Nephron progenitor cell (in vitro differentiated cells): ENCODE measurements around the gene DMWD.
A peak's percentile ranks its signal among the peaks of the same experiment; 100 is the strongest.
"Not testable (repeated sequence)": the region's sequence is repeated elsewhere in the genome, so short reads cannot be mapped to it uniquely, and the experiment has no call there.

Source experiments
- DNase-seq: peaks from one replicate; pipeline ENCODE4 v3.0.0; 2021
- H3K27ac Mint-ChIP-seq: 2 replicates; pipeline ENCODE4 v1.8.0; 2021; ENCODE audit warnings: mild to moderate bottlenecking, moderate library complexity, mixed read lengths
- H3K27me3 Mint-ChIP-seq: 2 replicates; pipeline ENCODE4 v1.8.0; 2021; ENCODE audit warnings: mild to moderate bottlenecking, low read depth, mixed read lengths; ENCODE audit not compliant: poor library complexity
- H3K36me3 Mint-ChIP-seq: 2 replicates; pipeline ENCODE4 v1.8.0; 2021; ENCODE audit warnings: low read depth, mixed read lengths
- H3K4me1 Mint-ChIP-seq: 2 replicates; pipeline ENCODE4 v1.8.0; 2021; ENCODE audit warnings: mixed read lengths
- H3K4me3 Mint-ChIP-seq: 2 replicates; pipeline ENCODE4 v1.8.0; 2021; ENCODE audit warnings: mild to moderate bottlenecking, moderate library complexity, mixed read lengths
- H3K9me3 Mint-ChIP-seq: 2 replicates; pipeline ENCODE4 v1.8.0; 2021; ENCODE audit warnings: mild to moderate bottlenecking, moderate library complexity, mixed read lengths
- TF ChIP-seq, protein P1 (sequence below): fragments of 200-600 bp; sonication (generic); IDR thresholded peaks from 2 replicates; pipeline ENCODE4 v1.5.0; 2021; ENCODE audit warnings: antibody characterized with exemption

DMWD gene

DNA sequence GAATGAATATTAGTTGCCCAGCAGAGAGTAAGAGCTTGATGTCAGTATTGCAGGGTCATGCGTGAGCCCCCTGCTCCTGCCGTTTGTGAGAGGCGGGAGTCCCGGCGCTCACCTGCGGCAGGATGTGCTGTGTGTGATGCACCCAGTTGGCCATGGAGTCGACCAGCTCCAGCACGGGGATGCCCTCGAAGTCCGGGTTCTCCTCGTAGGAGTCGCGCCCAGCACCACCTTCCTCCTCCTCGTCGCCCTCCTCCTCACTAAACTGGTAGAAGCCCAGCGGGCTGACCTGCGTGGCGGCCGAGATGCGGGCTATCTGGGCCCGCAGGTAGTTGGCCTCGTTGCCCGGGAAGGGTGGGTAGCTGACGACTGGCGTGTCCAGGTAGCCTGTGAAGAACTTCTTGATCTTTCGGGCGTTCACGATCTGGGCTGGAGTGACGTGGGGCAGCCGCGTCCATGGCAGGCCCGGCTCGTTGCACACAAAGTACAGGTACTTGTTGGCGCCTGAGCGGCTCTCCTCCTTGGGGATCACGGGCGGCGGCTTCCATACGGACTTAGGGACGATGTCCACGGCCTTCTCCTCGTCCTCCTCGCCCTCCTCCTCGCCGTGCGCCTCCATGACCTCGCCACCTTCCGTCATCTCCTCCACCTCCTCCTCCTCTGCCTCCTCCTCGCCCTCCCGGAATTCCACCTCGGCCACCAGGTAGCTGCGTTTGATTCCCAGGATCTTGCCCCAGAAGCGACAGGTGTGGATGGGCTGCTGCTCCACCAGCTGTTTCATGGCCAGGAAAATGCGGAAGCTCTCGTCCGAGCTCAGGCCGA is 11.7 kb upstream of the DMWD start:
- no peak for DNase-seq
- Mint-ChIP-seq H3K36me3 (no peaks in the 10 kb centered on the region), H3K27ac (no peak overlapping the region), H3K9me3 (no peaks in the 10 kb centered on the region), H3K27me3 (peaks cover 4% of the 10 kb centered on the region), H3K4me3 (no peak overlapping the region), H3K4me1 (peaks cover 42% of the 10 kb centered on the region)
- TF ChIP-seq, protein P1, sequence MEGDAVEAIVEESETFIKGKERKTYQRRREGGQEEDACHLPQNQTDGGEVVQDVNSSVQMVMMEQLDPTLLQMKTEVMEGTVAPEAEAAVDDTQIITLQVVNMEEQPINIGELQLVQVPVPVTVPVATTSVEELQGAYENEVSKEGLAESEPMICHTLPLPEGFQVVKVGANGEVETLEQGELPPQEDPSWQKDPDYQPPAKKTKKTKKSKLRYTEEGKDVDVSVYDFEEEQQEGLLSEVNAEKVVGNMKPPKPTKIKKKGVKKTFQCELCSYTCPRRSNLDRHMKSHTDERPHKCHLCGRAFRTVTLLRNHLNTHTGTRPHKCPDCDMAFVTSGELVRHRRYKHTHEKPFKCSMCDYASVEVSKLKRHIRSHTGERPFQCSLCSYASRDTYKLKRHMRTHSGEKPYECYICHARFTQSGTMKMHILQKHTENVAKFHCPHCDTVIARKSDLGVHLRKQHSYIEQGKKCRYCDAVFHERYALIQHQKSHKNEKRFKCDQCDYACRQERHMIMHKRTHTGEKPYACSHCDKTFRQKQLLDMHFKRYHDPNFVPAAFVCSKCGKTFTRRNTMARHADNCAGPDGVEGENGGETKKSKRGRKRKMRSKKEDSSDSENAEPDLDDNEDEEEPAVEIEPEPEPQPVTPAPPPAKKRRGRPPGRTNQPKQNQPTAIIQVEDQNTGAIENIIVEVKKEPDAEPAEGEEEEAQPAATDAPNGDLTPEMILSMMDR, result no peak

- H3K36me3 Mint-ChIP-seq, result no peaks in the 10 kb centered on the region
- DNase-seq, result no peak
- no peaks in the 10 kb centered on the region for H3K9me3 Mint-ChIP-seq
- peak overlapping the region; percentile 37 for H3K4me3 Mint-ChIP-seq
- TF ChIP-seq, protein P1, result no peak
- peaks cover 47% of the 10 kb centered on the region for H3K4me1 Mint-ChIP-seq
- peaks cover 11% of the 10 kb centered on the region for H3K27me3 Mint-ChIP-seq
- no peak overlapping the region for H3K27ac Mint-ChIP-seq
Measured at GRCh38 chr19:45801603-45802175, 9.0 kb upstream of the DMWD start.

- H3K36me3 Mint-ChIP-seq, result no peaks in the 10 kb centered on the region
- peaks cover 47% of the 10 kb centered on the region for H3K4me1 Mint-ChIP-seq
- peak overlapping the region; percentile 25 for H3K27ac Mint-ChIP-seq
- H3K4me3 Mint-ChIP-seq, result no peak overlapping the region
- DNase-seq, result no peak
- TF ChIP-seq, protein P1, result no peak
- no peaks in the 10 kb centered on the region for H3K9me3 Mint-ChIP-seq
- H3K27me3 Mint-ChIP-seq, result peaks cover 11% of the 10 kb centered on the region
Measured at GRCh38 chr19:45800070-45800553, 7.5 kb upstream of the DMWD start.

- not testable (repeated sequence) for H3K9me3 Mint-ChIP-seq, H3K27me3 Mint-ChIP-seq, H3K4me3 Mint-ChIP-seq, DNase-seq, H3K36me3 Mint-ChIP-seq
- H3K27ac Mint-ChIP-seq, result peak overlapping the region; percentile 25
- H3K4me1 Mint-ChIP-seq, result peaks cover 51% of the 10 kb centered on the region
Measured at GRCh38 chr19:45799541-45799940, 6.9 kb upstream of the DMWD start.

GRCh38 chr19:45798995-45799517 is 6.4 kb upstream of the DMWD start:
- peak overlapping the region; percentile 36 for H3K4me3 Mint-ChIP-seq
- peaks cover 7% of the 10 kb centered on the region for H3K27me3 Mint-ChIP-seq
- H3K27ac Mint-ChIP-seq, result peak overlapping the region; percentile 66
- no peaks in the 10 kb centered on the region for H3K36me3 Mint-ChIP-seq
- peaks cover 52% of the 10 kb centered on the region for H3K4me1 Mint-ChIP-seq
- H3K9me3 Mint-ChIP-seq, result no peaks in the 10 kb centered on the region
- DNase-seq, result peak; percentile 78
- TF ChIP-seq, protein P1, result peak; percentile 91

DNA sequence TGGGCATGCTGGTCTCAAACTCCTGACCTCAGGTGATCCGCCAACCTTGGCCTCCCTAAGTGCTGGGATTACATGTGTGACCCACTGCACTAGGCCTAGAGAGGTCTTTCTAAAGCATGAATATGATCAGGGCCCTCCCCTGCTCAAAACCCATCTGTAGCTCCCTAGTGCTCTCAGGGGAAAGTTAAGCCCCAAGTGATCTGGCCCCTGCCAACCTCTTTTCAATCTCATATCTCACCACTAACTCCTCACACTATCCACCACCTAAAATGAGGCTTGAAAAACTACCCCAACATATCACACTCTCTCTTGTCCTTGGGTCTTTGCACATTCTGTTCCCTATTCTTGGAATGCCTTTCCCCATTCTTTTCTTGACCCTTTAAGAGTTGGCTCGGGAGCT is 2.0 kb upstream of the DMWD start:
- Mint-ChIP-seq H3K27ac (no peak overlapping the region), H3K9me3 (no peaks in the 10 kb centered on the region), H3K4me1 (peaks cover 45% of the 10 kb centered on the region), H3K27me3 (peaks cover 17% of the 10 kb centered on the region), H3K36me3 (peaks cover 12% of the 10 kb centered on the region), H3K4me3 (no peak overlapping the region)
- TF ChIP-seq, protein P1, result no peak
- no peak for DNase-seq
